Measurements from ENCODE around the gene LEFTY1. TPM values are rescaled to one million over a fixed set of nuclear protein-coding genes. Genes with fewer than 3 reads are reported as not detected.
A peak's percentile ranks its signal among the peaks of the same experiment; 100 is the strongest.

LEFTY1 gene
- total and polyA plus RNA-seq, 3 experiments from 2014 or later = 0.21 TPM; not detected in 2

- H3K4me3 ChIP-seq (ENCODE audit: low read length) = no peak overlapping the region
- ChIA-PET POLR2A (no interaction called here), CTCF (interaction anchor here (0.7 to 1.1 kb wide), 2 partner anchors 9 to 16 kb away, joined by 3 read pairs; no protein-coding TSS in a partner anchor)
- Mint-ChIP-seq H3K27ac (peak overlapping the region in 7 of 8 donors; percentile 13 to 93 (median 60)), H3K27me3 (no peaks in the 10 kb centered on the region), H3K36me3 (peaks cover 0 to 36% (median 4%) of the 10 kb centered on the region in 3 donors), H3K9me3 (no peaks in the 10 kb centered on the region), H3K4me1 (peaks cover 47 to 77% (median 63%) of the 10 kb centered on the region in 3 donors), H3K4me3 (peak overlapping the region in 1 of 7 donors; percentile 54)
- no peak for DNase-seq
- peaks cover 12% of the 10 kb centered on the region for H3K36me3 ChIP-seq (ENCODE audit: insufficient read depth, low read length)
- peaks cover 34% of the 10 kb centered on the region for H3K4me1 ChIP-seq (ENCODE audit: insufficient read depth, low read length)
- H3K27me3 ChIP-seq (ENCODE audit: insufficient read depth, low read length, poor library complexity, severe bottlenecking) = no peaks in the 10 kb centered on the region
- no peaks in the 10 kb centered on the region for H3K9me3 ChIP-seq (ENCODE audit: low read length)
- no peak overlapping the region for H3K27ac ChIP-seq (ENCODE audit: low read depth, low read length)
Observed at GRCh38 chr1:225844236-225845061, 44.5 kb downstream of the LEFTY1 start.

DNA sequence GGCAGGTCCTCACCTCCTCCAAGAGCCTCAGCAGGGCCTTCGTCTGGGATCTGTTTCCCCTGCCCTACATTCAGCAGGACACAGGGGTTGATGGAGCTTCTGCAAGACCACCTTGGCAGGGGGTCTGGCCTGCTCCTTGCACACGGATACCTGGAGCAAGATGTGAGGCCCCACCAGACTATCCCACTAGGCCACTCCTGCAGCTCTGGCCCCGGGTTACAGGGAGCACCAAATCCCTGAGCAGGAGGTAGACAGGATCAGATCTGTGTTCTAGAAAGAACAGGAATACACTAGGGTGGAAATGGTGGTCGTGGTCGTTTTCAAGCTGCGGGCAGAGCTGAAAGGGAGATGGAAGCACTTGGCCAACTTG lies 45.5 kb downstream of the LEFTY1 start:
- Mint-ChIP-seq H3K36me3 (peaks cover 0 to 28% (median 4%) of the 10 kb centered on the region in 3 donors), H3K27ac (peak overlapping the region in 6 of 8 donors; percentile 13 to 95 (median 66)), H3K9me3 (no peaks in the 10 kb centered on the region), H3K4me1 (peaks cover 39 to 69% (median 52%) of the 10 kb centered on the region in 3 donors), H3K27me3 (no peaks in the 10 kb centered on the region), H3K4me3 (no peak overlapping the region)
- H3K27ac ChIP-seq (ENCODE audit: low read depth, low read length) = no peak overlapping the region
- ChIA-PET POLR2A (interaction anchor here (0.6 kb wide), 1 partner anchor 25 kb away, joined by 7 read pairs; no protein-coding TSS in a partner anchor), CTCF (no interaction called here)
- peaks cover 12% of the 10 kb centered on the region for H3K36me3 ChIP-seq (ENCODE audit: insufficient read depth, low read length)
- no peaks in the 10 kb centered on the region for H3K27me3 ChIP-seq (ENCODE audit: insufficient read depth, low read length, poor library complexity, severe bottlenecking)
- peaks cover 23% of the 10 kb centered on the region for H3K4me1 ChIP-seq (ENCODE audit: insufficient read depth, low read length)
- no peak for DNase-seq
- H3K4me3 ChIP-seq (ENCODE audit: low read length) = no peak overlapping the region
- H3K9me3 ChIP-seq (ENCODE audit: low read length) = no peaks in the 10 kb centered on the region

DNA sequence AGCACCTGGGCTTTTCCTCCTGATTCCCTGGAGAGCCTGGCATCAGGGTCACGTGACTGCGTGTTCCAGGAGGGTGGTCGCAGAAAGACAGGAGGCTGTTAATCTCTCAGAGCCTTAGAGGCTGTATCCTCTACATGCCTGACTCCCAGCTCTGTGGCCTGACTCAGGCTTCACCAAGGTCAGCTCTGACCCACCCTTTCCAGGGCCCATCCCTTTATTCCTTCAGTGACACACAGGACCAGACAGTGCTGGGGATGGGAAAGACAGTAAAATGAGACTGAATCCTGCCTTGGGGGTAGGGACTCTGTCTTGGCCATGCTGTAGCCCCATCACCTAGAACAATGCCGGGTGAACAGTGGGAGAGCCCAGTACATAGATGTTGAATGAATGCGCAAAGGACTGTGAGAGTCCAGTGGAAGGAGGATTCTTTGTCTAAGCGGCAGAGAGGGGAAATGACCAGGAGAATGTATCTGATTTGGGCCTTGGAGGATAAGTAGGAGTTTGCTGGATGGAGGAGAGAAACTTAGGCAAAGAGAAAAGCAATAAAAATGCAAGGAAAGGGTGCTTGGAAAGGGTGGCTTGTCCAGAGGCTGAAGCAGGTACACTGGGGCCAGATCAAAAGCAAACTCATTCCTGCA lies 46.0 kb downstream of the LEFTY1 start:
- no peak overlapping the region for H3K27ac ChIP-seq (ENCODE audit: low read depth, low read length)
- CTCF ChIA-PET = no interaction called here
- POLR2A ChIA-PET = interaction anchor here (0.7 kb wide), 1 partner anchor 10 kb away, joined by 3 read pairs; no protein-coding TSS in a partner anchor

DNA sequence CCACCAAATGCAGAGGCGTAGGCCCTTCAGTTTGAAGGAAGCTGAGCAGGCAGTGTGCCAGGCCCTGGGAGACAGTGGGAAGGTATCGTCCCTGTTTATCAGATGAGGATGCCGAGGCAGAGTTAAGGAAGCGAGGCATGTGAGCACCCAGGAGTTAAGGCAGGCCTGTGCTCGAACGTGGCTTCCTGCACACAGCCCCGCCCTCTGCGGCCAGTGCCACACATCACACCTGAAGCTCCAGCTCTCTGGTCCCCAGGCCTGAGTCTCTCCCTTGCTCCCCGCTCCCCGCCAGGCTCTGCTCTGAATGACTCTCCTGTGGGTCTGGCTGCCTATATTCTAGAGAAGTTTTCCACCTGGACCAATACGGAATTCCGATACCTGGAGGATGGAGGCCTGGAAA lies 46.9 kb downstream of the LEFTY1 start:
- peaks cover 10% of the 10 kb centered on the region for H3K36me3 ChIP-seq (ENCODE audit: insufficient read depth, low read length)
- H3K27ac ChIP-seq (ENCODE audit: low read depth, low read length) = no peak overlapping the region

More for the DNA sequence above, 46.0 kb downstream of the LEFTY1 start:
- Mint-ChIP-seq H3K4me1 (peaks cover 34 to 64% (median 47%) of the 10 kb centered on the region in 3 donors), H3K4me3 (no peak overlapping the region), H3K27me3 (no peaks in the 10 kb centered on the region), H3K9me3 (no peaks in the 10 kb centered on the region), H3K27ac (peak overlapping the region; percentile 55 to 95 (median 68)), H3K36me3 (peaks cover 0 to 23% (median 3%) of the 10 kb centered on the region in 3 donors)
- H3K9me3 ChIP-seq (ENCODE audit: low read length) = no peaks in the 10 kb centered on the region
- peaks cover 18% of the 10 kb centered on the region for H3K4me1 ChIP-seq (ENCODE audit: insufficient read depth, low read length)
- H3K36me3 ChIP-seq (ENCODE audit: insufficient read depth, low read length) = peaks cover 12% of the 10 kb centered on the region
- no peak for DNase-seq
- no peaks in the 10 kb centered on the region for H3K27me3 ChIP-seq (ENCODE audit: insufficient read depth, low read length, poor library complexity, severe bottlenecking)
- no peak overlapping the region for H3K4me3 ChIP-seq (ENCODE audit: low read length)

DNA sequence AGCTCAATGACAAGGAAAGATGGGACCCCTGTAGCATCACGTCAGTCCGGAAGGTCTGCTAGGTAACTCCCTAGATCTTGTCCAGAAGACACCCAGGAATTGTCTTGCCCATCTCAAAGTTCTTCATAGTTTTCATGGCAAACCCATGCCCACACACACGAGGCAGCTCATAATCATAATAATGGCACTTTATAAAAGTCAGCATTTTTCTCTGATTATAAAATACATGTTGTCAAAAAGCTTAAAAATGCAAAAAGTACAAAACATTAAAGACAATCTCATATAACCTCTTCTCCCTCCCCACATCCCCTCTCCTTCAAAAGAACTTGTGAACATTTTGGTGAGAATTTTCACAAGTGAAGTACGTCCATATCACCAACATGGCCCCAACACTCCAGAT lies 48.2 kb downstream of the LEFTY1 start:
- no peak for DNase-seq
- ChIA-PET POLR2A (interaction anchor here (1.1 to 1.5 kb wide), 2 partner anchors 9 to 15 kb away, joined by 3 read pairs; no protein-coding TSS in a partner anchor), CTCF (interaction anchor here (0.9 to 1.6 kb wide), 2 partner anchors 30 to 71 kb away, joined by 3 read pairs; no protein-coding TSS in a partner anchor)
- peak overlapping the region in 6 of 8 donors; percentile 45 to 84 (median 58) for H3K27ac Mint-ChIP-seq
- H3K27ac ChIP-seq (ENCODE audit: low read depth, low read length) = no peak overlapping the region
- H3K4me1 ChIP-seq (ENCODE audit: insufficient read depth, low read length) = peaks cover 12% of the 10 kb centered on the region
- H3K4me3 Mint-ChIP-seq = no peak overlapping the region
- H3K36me3 Mint-ChIP-seq = peaks cover 0 to 2% (median 0%) of the 10 kb centered on the region in 3 donors
- no peaks in the 10 kb centered on the region for H3K27me3 ChIP-seq (ENCODE audit: insufficient read depth, low read length, poor library complexity, severe bottlenecking)
- H3K9me3 ChIP-seq (ENCODE audit: low read length) = no peaks in the 10 kb centered on the region
- H3K9me3 Mint-ChIP-seq = no peaks in the 10 kb centered on the region
- no peaks in the 10 kb centered on the region for H3K36me3 ChIP-seq (ENCODE audit: insufficient read depth, low read length)
- H3K27me3 Mint-ChIP-seq = no peaks in the 10 kb centered on the region
- H3K4me3 ChIP-seq (ENCODE audit: low read length) = no peak overlapping the region
- H3K4me1 Mint-ChIP-seq = peaks cover 22 to 44% (median 31%) of the 10 kb centered on the region in 3 donors

More for the DNA sequence above, 46.9 kb downstream of the LEFTY1 start:
- no peaks in the 10 kb centered on the region for H3K9me3 ChIP-seq (ENCODE audit: low read length)
- Mint-ChIP-seq H3K36me3 (peaks cover 0 to 16% (median 3%) of the 10 kb centered on the region in 3 donors), H3K4me3 (peak overlapping the region in 1 of 7 donors; percentile 54), H3K9me3 (no peaks in the 10 kb centered on the region), H3K27ac (peak overlapping the region; percentile 17 to 95 (median 66)), H3K4me1 (peaks cover 28 to 56% (median 39%) of the 10 kb centered on the region in 3 donors), H3K27me3 (no peaks in the 10 kb centered on the region)
- H3K4me1 ChIP-seq (ENCODE audit: insufficient read depth, low read length) = peaks cover 12% of the 10 kb centered on the region
- ChIA-PET POLR2A (interaction anchor here (0.5 to 0.8 kb wide), 3 partner anchors 9 to 82 kb away, joined by 3 to 5 read pairs (median 3); partner anchors contain the start of gene PYCR2), CTCF (no interaction called here)
- H3K27me3 ChIP-seq (ENCODE audit: insufficient read depth, low read length, poor library complexity, severe bottlenecking) = no peaks in the 10 kb centered on the region
- no peak for DNase-seq
- no peak overlapping the region for H3K4me3 ChIP-seq (ENCODE audit: low read length)

DNA sequence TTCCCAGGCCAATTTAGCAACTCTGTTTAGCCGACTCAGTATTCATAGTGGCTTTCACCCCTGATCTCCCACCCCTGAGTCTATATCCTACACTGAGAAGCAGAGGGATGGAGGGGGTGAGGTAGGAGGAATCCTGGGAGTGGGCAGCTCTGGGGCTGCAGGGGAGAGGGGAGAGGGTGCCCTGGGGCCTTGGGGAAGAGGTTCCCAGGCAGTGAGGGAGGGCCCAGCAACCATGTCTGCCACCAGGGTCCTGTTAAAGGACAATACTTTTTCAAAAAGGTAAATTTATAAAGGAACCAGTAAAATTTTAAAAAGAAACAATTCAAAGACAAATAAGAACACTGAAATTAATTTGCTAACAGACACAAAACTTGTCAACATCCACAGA lies 48.7 kb downstream of the LEFTY1 start:
- H3K4me3 ChIP-seq (ENCODE audit: low read length) = no peak overlapping the region
- ChIA-PET CTCF (interaction anchor here (0.7 to 1.6 kb wide), 3 partner anchors 8 to 71 kb away, joined by 3 read pairs; no protein-coding TSS in a partner anchor), POLR2A (interaction anchor here (1.1 to 1.5 kb wide), 2 partner anchors 10 to 15 kb away, joined by 3 read pairs; no protein-coding TSS in a partner anchor)
- no peak overlapping the region for H3K27ac ChIP-seq (ENCODE audit: low read depth, low read length)
- Mint-ChIP-seq H3K4me3 (no peak overlapping the region), H3K27me3 (no peaks in the 10 kb centered on the region), H3K27ac (peak overlapping the region in 6 of 8 donors; percentile 7 to 84 (median 34)), H3K36me3 (no peaks in the 10 kb centered on the region), H3K4me1 (peaks cover 22 to 44% (median 31%) of the 10 kb centered on the region in 3 donors), H3K9me3 (no peaks in the 10 kb centered on the region)
- no peaks in the 10 kb centered on the region for H3K9me3 ChIP-seq (ENCODE audit: low read length)
- no peak for DNase-seq
- H3K36me3 ChIP-seq (ENCODE audit: insufficient read depth, low read length) = no peaks in the 10 kb centered on the region
- H3K4me1 ChIP-seq (ENCODE audit: insufficient read depth, low read length) = peaks cover 12% of the 10 kb centered on the region
- no peaks in the 10 kb centered on the region for H3K27me3 ChIP-seq (ENCODE audit: insufficient read depth, low read length, poor library complexity, severe bottlenecking)

DNA sequence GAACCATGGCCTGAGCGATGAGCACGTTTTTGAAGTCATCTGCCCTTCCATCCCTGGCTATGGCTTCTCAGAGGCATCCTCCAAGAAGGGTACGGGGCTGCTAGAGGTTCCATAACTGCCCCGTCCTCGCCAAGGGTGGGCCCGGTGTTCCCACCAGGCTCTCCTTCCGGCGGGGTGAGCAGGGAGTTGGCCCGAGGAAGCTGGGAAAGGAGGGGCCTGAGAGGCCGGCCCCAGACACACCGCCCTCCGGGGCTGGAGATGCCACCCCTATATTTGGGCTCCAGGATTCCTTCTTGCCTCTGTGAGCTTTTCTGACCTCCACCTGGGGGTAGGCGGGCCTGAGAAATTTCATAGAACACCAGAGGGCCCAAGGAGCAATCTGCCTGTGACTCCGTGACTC lies 50.2 kb downstream of the LEFTY1 start:
- POLR2A ChIA-PET = interaction anchor here (0.7 to 1.1 kb wide), 3 partner anchors 44 to 85 kb away, joined by 3 to 4 read pairs (median 4); partner anchors contain the start of gene TMEM63A
- no peak overlapping the region for H3K27ac ChIP-seq (ENCODE audit: low read depth, low read length)

More for the DNA sequence above, 50.2 kb downstream of the LEFTY1 start:
- peaks cover 22 to 40% (median 26%) of the 10 kb centered on the region in 3 donors for H3K4me1 Mint-ChIP-seq
- no peak for DNase-seq
- H3K36me3 ChIP-seq (ENCODE audit: insufficient read depth, low read length) = no peaks in the 10 kb centered on the region
- peaks cover 12% of the 10 kb centered on the region for H3K4me1 ChIP-seq (ENCODE audit: insufficient read depth, low read length)
- H3K4me3 ChIP-seq (ENCODE audit: low read length) = no peak overlapping the region
- no peaks in the 10 kb centered on the region for H3K9me3 Mint-ChIP-seq
- H3K9me3 ChIP-seq (ENCODE audit: low read length) = no peaks in the 10 kb centered on the region
- no peaks in the 10 kb centered on the region for H3K36me3 Mint-ChIP-seq
- H3K4me3 Mint-ChIP-seq = peak overlapping the region in 1 of 7 donors; percentile 38
- CTCF ChIA-PET = interaction anchor here (0.8 kb wide), 1 partner anchor 61 kb away, joined by 3 read pairs; the partner anchor contains the start of gene SRP9
- H3K27me3 Mint-ChIP-seq = no peaks in the 10 kb centered on the region
- H3K27me3 ChIP-seq (ENCODE audit: insufficient read depth, low read length, poor library complexity, severe bottlenecking) = no peaks in the 10 kb centered on the region
- no peak overlapping the region for H3K27ac Mint-ChIP-seq
